Peyer's patch (tissue), 4 donors: ENCODE data around the gene SYNDIG1. TPM values are rescaled to one million over a fixed set of nuclear protein-coding genes. Genes with fewer than 3 reads are reported as not detected.

Experiments
- DNase-seq, 3 donors: peaks; one replicate each; pipeline ENCODE4 v3.0.0-alpha.2; 2017 to 2019
- H3K27ac ChIP-seq, 4 donors: fragments of 200-600 bp; sonication (generic); one replicate each; pipeline ENCODE4 v1.5.1; 2016 to 2019
- H3K27me3 ChIP-seq, 2 donors: fragments of 200-600 bp; sonication (generic); one replicate each; pipeline ENCODE4 v1.5.1; 2019
- H3K36me3 ChIP-seq, 3 donors: fragments of 200-600 bp; sonication (generic); one replicate each; pipeline ENCODE4 v1.5.1; 2016 to 2019
- H3K4me1 ChIP-seq, 4 donors: fragments of 200-600 bp; sonication (generic); one replicate each; pipeline ENCODE4 v1.5.1; 2016 to 2019
- H3K4me3 ChIP-seq, 4 donors: fragments of 200-600 bp; sonication (generic); 1 replicate in 3 of 4; 2 replicates in 1 of 4; pipeline ENCODE4 v1.5.1; 2016 to 2019; ENCODE audit warnings: mild to moderate bottlenecking in 1 of 4
- H3K9me3 ChIP-seq, 4 donors: fragments of 200-600 bp; sonication (generic); one replicate each; pipeline ENCODE4 v1.5.1; 2016 to 2019; ENCODE audit warnings: mild to moderate bottlenecking in 1 of 4
- CTCF ChIP-seq, 6 experiments: fragments of 450-650 bp in 4 of 6; fragments of 200-600 bp in 2 of 6; sonication (generic) in 1 of 6; IDR thresholded peaks; one replicate each; pipeline ENCODE4 v1.5.1; 2017 to 2019; ENCODE audit warnings: antibody characterized with exemption in 6 of 6, mild to moderate bottlenecking in 3 of 6, moderate library complexity in 1 of 6
- POLR2A ChIP-seq, 2 donors: fragments of 450-650 bp; IDR thresholded peaks; one replicate each; pipeline ENCODE4 v1.5.1; 2017; ENCODE audit warnings: antibody characterized with exemption in 2 of 2, mild to moderate bottlenecking in 2 of 2, moderate library complexity in 2 of 2
- total RNA-seq, 4 donors: library from RNA; depleted of rRNA; stranded (reverse); fragments of >200 nt; gene quantifications; one replicate each; pipeline ENCODE4 v1.1.0, GENCODE V29; 2016

Gene SYNDIG1
- total RNA-seq, 4 donors from 2014 or later = 0.76 to 1.7 TPM; not detected in 2

DNA sequence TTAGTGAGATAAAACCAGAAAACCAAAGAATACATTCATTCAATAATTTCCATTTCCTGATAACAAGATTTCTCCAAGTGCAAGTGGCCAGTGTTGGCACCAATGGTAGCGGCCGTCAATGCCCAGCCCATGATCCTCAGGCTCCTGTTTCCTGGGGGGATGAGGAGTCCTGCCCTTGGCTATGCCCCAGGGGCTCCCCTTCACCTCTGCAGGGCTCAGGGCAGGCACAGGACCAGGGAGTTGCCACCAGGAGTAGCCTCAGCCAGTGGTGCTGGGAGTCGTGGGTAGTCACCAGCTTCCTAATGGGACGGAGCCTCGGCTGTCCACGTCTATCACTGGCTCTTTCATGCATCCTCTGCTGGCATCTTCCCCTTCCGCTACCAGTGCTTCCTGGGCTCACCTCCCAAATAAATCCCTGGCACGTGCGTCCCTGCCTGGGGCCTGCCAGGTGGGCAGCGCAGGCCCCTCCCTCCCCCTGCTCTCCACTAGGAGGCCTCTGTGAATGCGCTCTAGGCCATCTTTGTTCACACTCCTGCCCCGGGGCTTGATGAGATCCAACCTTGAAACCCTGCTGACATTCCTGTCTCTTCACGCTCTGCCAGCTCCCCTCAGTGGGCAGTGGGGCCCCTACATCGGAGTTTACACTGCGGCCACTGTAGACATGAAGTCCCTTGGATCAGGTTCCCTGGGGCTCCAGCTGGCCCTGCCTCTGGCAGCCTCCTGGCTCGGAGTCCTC, 215.7 kb downstream of the SYNDIG1 start:
- Histone ChIP-seq H3K36me3 (no peaks in the 10 kb centered on the region), H3K4me3 (no peak overlapping the region), H3K9me3 (no peaks in the 10 kb centered on the region), H3K27me3 (no peaks in the 10 kb centered on the region), H3K27ac (no peak overlapping the region), H3K4me1 (no peaks in the 10 kb centered on the region)
- TF ChIP-seq POLR2A (IDR thresholded peaks at IDR 0.05) (no peak), CTCF (IDR thresholded peaks at IDR 0.05) (no peak)
- peak in 2 of 3 donors; percentile 30 to 38 for DNase-seq

DNA sequence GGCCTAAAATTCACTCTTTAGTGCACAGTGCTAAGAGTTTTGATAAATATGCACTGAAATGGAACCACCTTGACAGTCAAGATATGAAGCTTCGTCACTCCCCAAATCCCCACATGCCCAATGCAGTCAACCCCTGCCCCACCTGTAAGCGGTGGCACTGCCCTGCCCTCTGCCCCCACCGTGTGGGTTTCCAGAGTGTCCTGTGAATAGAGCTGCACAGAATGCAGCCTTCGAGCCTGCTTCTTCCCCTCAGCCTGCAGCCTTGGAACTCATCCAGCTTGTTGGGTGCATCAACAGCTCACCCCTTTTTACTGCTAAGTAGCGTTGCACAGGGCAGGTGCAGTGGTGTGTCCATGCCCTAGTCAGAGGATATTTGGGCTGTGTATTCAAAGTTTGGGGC, 216.3 kb downstream of the SYNDIG1 start:
- Histone ChIP-seq H3K27ac (no peak overlapping the region), H3K27me3 (no peaks in the 10 kb centered on the region), H3K4me3 (no peak overlapping the region), H3K9me3 (no peaks in the 10 kb centered on the region), H3K36me3 (no peaks in the 10 kb centered on the region), H3K4me1 (no peaks in the 10 kb centered on the region)
- TF ChIP-seq CTCF (IDR thresholded peaks at IDR 0.05) (no peak), POLR2A (IDR thresholded peaks at IDR 0.05) (no peak)
- DNase-seq = peak in 2 of 3 donors; percentile 12 to 14

DNA sequence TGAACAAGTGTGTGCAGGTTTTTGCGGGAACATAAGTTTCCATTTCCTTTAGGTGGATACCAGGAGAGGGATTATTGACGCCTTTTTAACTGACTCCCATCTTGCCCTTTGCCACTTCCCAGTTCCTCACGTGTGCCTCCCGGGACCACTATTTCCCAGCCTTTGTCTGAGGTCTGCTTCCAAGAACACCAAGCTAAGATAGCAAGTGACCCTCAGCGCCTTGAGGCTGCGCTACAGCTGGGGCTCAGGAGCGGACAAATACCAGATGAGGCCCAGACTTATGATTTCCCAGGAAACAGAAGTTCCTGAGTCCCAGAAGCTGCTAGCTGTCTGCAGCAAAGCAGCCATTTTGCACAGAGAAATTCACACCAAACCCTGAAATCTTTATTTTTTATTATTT, 216.7 kb downstream of the SYNDIG1 start:
- DNase-seq = peak in 2 of 3 donors; percentile 2 to 19
- Histone ChIP-seq H3K9me3 (no peaks in the 10 kb centered on the region), H3K27me3 (no peaks in the 10 kb centered on the region), H3K27ac (no peak overlapping the region), H3K4me3 (no peak overlapping the region), H3K36me3 (no peaks in the 10 kb centered on the region), H3K4me1 (no peaks in the 10 kb centered on the region)
- no peak for TF ChIP-seq POLR2A (IDR thresholded peaks at IDR 0.05)
- no peak for TF ChIP-seq CTCF (IDR thresholded peaks at IDR 0.05)

GRCh38 chr20:24690408-24690807, 221.0 kb downstream of the SYNDIG1 start:
- Histone ChIP-seq H3K9me3 (no peaks in the 10 kb centered on the region), H3K4me3 (no peak overlapping the region), H3K4me1 (no peaks in the 10 kb centered on the region), H3K27ac (no peak overlapping the region), H3K36me3 (no peaks in the 10 kb centered on the region), H3K27me3 (no peaks in the 10 kb centered on the region)
- DNase-seq = peak in 1 of 3 donors; percentile 5
- no peak for TF ChIP-seq POLR2A (IDR thresholded peaks at IDR 0.05)

- peak; percentile 5 to 37 (median 24) for DNase-seq
Measured at GRCh38 chr20:24691901-24692351, 222.5 kb downstream of the SYNDIG1 start.

More at GRCh38 chr20:24691901-24692351, 222.5 kb downstream of the SYNDIG1 start:
- Histone ChIP-seq H3K36me3 (no peaks in the 10 kb centered on the region), H3K9me3 (no peaks in the 10 kb centered on the region), H3K27ac (no peak overlapping the region), H3K4me3 (no peak overlapping the region), H3K27me3 (no peaks in the 10 kb centered on the region), H3K4me1 (no peaks in the 10 kb centered on the region)
- TF ChIP-seq CTCF (IDR thresholded peaks at IDR 0.05) = no peak
- TF ChIP-seq POLR2A (IDR thresholded peaks at IDR 0.05) = no peak
